ENCODE measurements around the gene POM121.
A peak's percentile ranks its signal among the peaks of the same experiment; 100 is the strongest.
"Not testable (repeated sequence)": the region's sequence is repeated elsewhere in the genome, so short reads cannot be mapped to it uniquely, and the experiment has no call there.

GRCh38 chr7:72914756-72915525 lies 10.0 kb upstream of the POM121 start:
- TF ChIP-seq, protein P1, sequence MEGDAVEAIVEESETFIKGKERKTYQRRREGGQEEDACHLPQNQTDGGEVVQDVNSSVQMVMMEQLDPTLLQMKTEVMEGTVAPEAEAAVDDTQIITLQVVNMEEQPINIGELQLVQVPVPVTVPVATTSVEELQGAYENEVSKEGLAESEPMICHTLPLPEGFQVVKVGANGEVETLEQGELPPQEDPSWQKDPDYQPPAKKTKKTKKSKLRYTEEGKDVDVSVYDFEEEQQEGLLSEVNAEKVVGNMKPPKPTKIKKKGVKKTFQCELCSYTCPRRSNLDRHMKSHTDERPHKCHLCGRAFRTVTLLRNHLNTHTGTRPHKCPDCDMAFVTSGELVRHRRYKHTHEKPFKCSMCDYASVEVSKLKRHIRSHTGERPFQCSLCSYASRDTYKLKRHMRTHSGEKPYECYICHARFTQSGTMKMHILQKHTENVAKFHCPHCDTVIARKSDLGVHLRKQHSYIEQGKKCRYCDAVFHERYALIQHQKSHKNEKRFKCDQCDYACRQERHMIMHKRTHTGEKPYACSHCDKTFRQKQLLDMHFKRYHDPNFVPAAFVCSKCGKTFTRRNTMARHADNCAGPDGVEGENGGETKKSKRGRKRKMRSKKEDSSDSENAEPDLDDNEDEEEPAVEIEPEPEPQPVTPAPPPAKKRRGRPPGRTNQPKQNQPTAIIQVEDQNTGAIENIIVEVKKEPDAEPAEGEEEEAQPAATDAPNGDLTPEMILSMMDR (conservative IDR thresholded peaks at IDR 0.05; ENCODE audit: low read depth, low read length): peak; percentile 76
- not testable (repeated sequence) for TF ChIP-seq EZH2 (IDR thresholded peaks at IDR 0.05; ENCODE audit: borderline replicate concordance, low read depth, low read length, poor library complexity, severe bottlenecking)

Measured in A673 (cell line).